ENCODE results near the gene SREBF2. TPM values are rescaled to one million over a fixed set of nuclear protein-coding genes. Genes with fewer than 3 reads are reported as not detected.

SREBF2 gene
- total and polyA plus RNA-seq, 9 of the 15 experiments (the other 6 are each of a cell fraction or from before 2014, with no cell fraction given): 1.1 to 84.2 (median 26.9) TPM

DNA sequence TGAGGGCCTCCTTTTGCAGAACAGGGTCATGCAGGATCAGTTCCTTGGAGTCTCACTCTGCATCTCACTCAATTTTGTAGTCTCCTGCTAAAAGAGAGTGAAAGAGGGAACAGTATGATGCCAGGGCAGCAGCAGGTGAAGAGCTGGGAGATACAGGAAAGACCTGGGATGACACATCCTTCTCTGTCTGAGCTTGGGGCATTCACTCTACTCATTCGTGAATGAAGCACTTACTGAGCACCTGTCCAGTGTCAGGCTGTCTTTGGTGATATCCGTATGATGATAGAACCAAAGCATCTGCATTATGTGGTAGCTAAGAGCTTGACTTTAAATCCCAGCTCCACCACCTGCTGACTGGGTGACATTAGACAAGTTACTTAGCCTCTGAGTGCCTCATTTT is 14.4 kb downstream of the SREBF2 start:
- H3K79me2 ChIP-seq (ENCODE audit: control insufficient read depth, insufficient read depth, low read length): peaks cover 97% of the 10 kb centered on the region
- ChIA-PET POLR2A (interaction anchor here (2.0 kb wide), 1 partner anchor 9 kb away, joined by 10 read pairs; no protein-coding TSS in a partner anchor), CTCF (ENCODE audit: low intra/inter-chr PET ratio) (no interaction called here)
- peaks cover 48% of the 10 kb centered on the region for H4K20me1 ChIP-seq (replicated peaks; ENCODE audit: control insufficient read depth, insufficient read depth, low read length)
- H3K9ac ChIP-seq (ENCODE audit: insufficient read depth in 1 of 2, low read depth in 2 of 2, low read length in 2 of 2): no peak overlapping the region
- peaks cover 19% of the 10 kb centered on the region for H3K9me1 ChIP-seq (ENCODE audit: control insufficient read depth, insufficient read depth, low read length)
- no peak for TF ChIP-seq MTA2 (IDR thresholded peaks at IDR 0.05; ENCODE audit: low read depth)
- no peak for TF ChIP-seq ZNF354B (CRISPR knock-in tag; IDR thresholded peaks at IDR 0.05)
- no peak for TF ChIP-seq TCF3 (CRISPR knock-in tag; IDR thresholded peaks at IDR 0.05)
- TF ChIP-seq, protein P1, sequence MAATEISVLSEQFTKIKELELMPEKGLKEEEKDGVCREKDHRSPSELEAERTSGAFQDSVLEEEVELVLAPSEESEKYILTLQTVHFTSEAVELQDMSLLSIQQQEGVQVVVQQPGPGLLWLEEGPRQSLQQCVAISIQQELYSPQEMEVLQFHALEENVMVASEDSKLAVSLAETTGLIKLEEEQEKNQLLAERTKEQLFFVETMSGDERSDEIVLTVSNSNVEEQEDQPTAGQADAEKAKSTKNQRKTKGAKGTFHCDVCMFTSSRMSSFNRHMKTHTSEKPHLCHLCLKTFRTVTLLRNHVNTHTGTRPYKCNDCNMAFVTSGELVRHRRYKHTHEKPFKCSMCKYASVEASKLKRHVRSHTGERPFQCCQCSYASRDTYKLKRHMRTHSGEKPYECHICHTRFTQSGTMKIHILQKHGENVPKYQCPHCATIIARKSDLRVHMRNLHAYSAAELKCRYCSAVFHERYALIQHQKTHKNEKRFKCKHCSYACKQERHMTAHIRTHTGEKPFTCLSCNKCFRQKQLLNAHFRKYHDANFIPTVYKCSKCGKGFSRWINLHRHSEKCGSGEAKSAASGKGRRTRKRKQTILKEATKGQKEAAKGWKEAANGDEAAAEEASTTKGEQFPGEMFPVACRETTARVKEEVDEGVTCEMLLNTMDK (IDR thresholded peaks at IDR 0.05; ENCODE audit: borderline replicate concordance, insufficient read depth, low read depth, low read length, poor library complexity, severe bottlenecking): no peak
- no peak for TF ChIP-seq KLF1 (tag; IDR thresholded peaks at IDR 0.05)
- no peak for TF ChIP-seq TAL1 (IDR thresholded peaks at IDR 0.05)
- no TSS peak for BruUV-seq (replicated peaks)
- ATAC-seq (no peak), DNase-seq (ENCODE audit: extremely low read depth in 1 of 4, low spot score in 3 of 4) (no peak), FAIRE-seq (no peak)
- H3K4me1 ChIP-seq (replicated peaks in 1 of 2; ENCODE audit: control insufficient read depth in 2 of 2, insufficient read depth in 2 of 2, low read length in 2 of 2): peaks cover 22 to 50% of the 10 kb centered on the region in 2 experiments; a peak in 4 of 5 replicates
- no peak overlapping the region for H2AFZ ChIP-seq (ENCODE audit: low read depth, low read length)
- H3K9me3 ChIP-seq (replicated peaks; ENCODE audit: control insufficient read depth, insufficient read depth, low read depth, low read length): no peaks in the 10 kb centered on the region
- H3K36me3 ChIP-seq (ENCODE audit: control insufficient read depth, insufficient read depth, low read length): peaks cover 42% of the 10 kb centered on the region
- H3K27me3 ChIP-seq (ENCODE audit: control insufficient read depth in 2 of 2, insufficient read depth in 2 of 2, low read length in 2 of 2): no peaks in the 10 kb centered on the region
- no peak overlapping the region for H3K4me3 ChIP-seq
- H3K27ac ChIP-seq (ENCODE audit: extremely low read depth, low read depth, low read length): no peak overlapping the region
- intact Hi-C loops (cut with micrococcal nuclease) (no loop called here), in situ Hi-C loops (cut with MboI) (no loop called here)
- 49% methylated on average over 2 of the region's 2 CpGs for WGBS (ENCODE audit: insufficient coverage, low coverage, missing lambda C conversion rate)
- H3K4me2 ChIP-seq (ENCODE audit: insufficient read depth, low read length): no peak overlapping the region
